AG20443 (cell line): ENCODE results near the gene PKP1.

Experiments used
- DNase-seq: peaks from one replicate; pipeline ENCODE4 v3.0.0; 2012; ENCODE audit warnings: low spot score, mixed read lengths

PKP1 gene

GRCh38 chr1:201371276-201371675 lies 88.0 kb downstream of the PKP1 start:
- no peak for DNase-seq

GRCh38 chr1:201371792-201372191 lies 88.5 kb downstream of the PKP1 start:
- DNase-seq = no peak

GRCh38 chr1:201374364-201374763 lies 91.1 kb downstream of the PKP1 start:
- DNase-seq = no peak

GRCh38 chr1:201375169-201375568 lies 91.9 kb downstream of the PKP1 start:
- no peak for DNase-seq

- no peak for DNase-seq
Measured at GRCh38 chr1:201376107-201376463, 92.8 kb downstream of the PKP1 start.

- DNase-seq = peak; percentile 68
Measured at GRCh38 chr1:201376464-201377374, 93.4 kb downstream of the PKP1 start.

GRCh38 chr1:201377611-201378092 lies 94.3 kb downstream of the PKP1 start, which contains the start of gene TNNT2:
TSS of gene TNNT2 (minus strand) at chr1:201377680. CDS start at chr1:201373254, 4,426 bp downstream.
- DNase-seq = no peak

- no peak for DNase-seq
Measured at GRCh38 chr1:201378804-201379203, 95.5 kb downstream of the PKP1 start.

- no peak for DNase-seq
Measured at GRCh38 chr1:201379733-201380242, 96.5 kb downstream of the PKP1 start.

GRCh38 chr1:201381130-201381529 lies 97.8 kb downstream of the PKP1 start:
- DNase-seq = no peak
